ENCODE measurements around the gene COCH. TPM values are rescaled to one million over a fixed set of nuclear protein-coding genes. Genes with fewer than 3 reads are reported as not detected.

The COCH gene
- total RNA-seq, 1 experiment from 2014 or later, result 4.2 TPM

DNA sequence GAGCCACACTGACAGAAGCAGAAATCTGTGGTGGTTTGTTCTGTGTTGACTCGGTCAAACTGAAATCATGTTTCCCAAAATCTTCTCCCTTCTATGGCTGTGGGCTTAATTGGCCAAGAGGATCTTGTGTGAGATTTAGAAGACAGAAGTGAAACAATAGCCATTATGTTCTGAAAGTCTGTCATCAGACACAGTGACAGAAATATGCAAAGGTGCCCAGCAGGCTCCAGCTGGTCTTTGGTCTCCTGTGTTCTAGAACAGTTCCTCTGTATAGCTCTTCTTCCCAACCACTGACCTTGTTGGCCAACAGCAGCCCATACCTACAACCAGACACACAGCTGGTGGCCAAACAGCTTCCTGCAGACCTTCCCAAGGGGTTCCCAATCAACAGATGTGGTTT is 25.0 kb upstream of the COCH start:
- Histone ChIP-seq H3K36me3 (ENCODE audit: low read depth, low read length) (no peaks in the 10 kb centered on the region), H4K20me1 (ENCODE audit: low read length) (no peaks in the 10 kb centered on the region), H3K4me2 (ENCODE audit: low read length) (no peak overlapping the region), H3K4me3 (ENCODE audit: low read length) (no peak overlapping the region), H3F3A (ENCODE audit: low read length, unreplicated experiment) (no peaks in the 10 kb centered on the region), H3K9ac (ENCODE audit: low read length) (no peak overlapping the region), H3K27me3 (ENCODE audit: low read length) (peaks cover 18% of the 10 kb centered on the region), H3K9me2 (replicated peaks; ENCODE audit: low read length) (no peaks in the 10 kb centered on the region; the same call in 1 of the 2 replicates), H3K27ac (ENCODE audit: low read length) (no peak overlapping the region), H3K79me2 (ENCODE audit: low read length) (no peaks in the 10 kb centered on the region), H3K4me1 (ENCODE audit: insufficient read depth, low read length) (no peaks in the 10 kb centered on the region), H2AFZ (ENCODE audit: low read length) (no peak overlapping the region), H3K9me3 (ENCODE audit: low read length) (no peaks in the 10 kb centered on the region)
- POLR2A ChIA-PET (ENCODE audit: unreplicated experiment), result no interaction called here
- CTCF ChIA-PET, result no interaction called here
- DNase-seq (no peak), ATAC-seq (no peak)
- no TSS peak for BruUV-seq (replicated peaks)
- intact Hi-C loops (cut with micrococcal nuclease), result no loop called here
- TF ChIP-seq EZH2phosphoT487 (IDR thresholded peaks at IDR 0.05; ENCODE audit: borderline replicate concordance, low read length), result no peak
- TF ChIP-seq, protein P1, sequence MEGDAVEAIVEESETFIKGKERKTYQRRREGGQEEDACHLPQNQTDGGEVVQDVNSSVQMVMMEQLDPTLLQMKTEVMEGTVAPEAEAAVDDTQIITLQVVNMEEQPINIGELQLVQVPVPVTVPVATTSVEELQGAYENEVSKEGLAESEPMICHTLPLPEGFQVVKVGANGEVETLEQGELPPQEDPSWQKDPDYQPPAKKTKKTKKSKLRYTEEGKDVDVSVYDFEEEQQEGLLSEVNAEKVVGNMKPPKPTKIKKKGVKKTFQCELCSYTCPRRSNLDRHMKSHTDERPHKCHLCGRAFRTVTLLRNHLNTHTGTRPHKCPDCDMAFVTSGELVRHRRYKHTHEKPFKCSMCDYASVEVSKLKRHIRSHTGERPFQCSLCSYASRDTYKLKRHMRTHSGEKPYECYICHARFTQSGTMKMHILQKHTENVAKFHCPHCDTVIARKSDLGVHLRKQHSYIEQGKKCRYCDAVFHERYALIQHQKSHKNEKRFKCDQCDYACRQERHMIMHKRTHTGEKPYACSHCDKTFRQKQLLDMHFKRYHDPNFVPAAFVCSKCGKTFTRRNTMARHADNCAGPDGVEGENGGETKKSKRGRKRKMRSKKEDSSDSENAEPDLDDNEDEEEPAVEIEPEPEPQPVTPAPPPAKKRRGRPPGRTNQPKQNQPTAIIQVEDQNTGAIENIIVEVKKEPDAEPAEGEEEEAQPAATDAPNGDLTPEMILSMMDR (conservative IDR thresholded peaks at IDR 0.05; ENCODE audit: low read depth, low read length), result no peak
- no peak for TF ChIP-seq EZH2 (IDR thresholded peaks at IDR 0.05; ENCODE audit: low read length, unreplicated experiment)

DNA sequence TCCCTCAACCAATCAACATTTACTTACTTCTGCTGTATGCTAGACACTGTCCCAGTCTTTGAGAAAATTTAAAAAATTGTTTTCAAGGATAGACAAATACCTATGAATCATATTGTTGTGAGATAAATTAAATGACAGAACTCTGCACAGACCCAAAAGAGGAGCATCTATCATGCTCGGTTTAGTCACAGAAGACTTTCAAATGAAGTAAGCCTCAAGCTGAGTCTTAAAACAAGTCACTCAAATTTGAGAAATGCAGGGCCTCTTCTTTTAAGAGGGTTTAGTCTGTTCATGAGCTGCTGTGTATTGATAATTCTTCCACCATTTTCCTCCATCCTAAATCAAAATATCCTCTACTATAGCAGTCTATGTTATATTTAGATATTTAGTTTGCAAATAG is 24.4 kb upstream of the COCH start:
- Histone ChIP-seq H4K20me1 (ENCODE audit: low read length) (no peaks in the 10 kb centered on the region), H3K36me3 (ENCODE audit: low read depth, low read length) (no peaks in the 10 kb centered on the region), H3K4me2 (ENCODE audit: low read length) (no peak overlapping the region), H3K4me3 (ENCODE audit: low read length) (no peak overlapping the region), H3K27me3 (ENCODE audit: low read length) (peaks cover 18% of the 10 kb centered on the region), H3K27ac (ENCODE audit: low read length) (no peak overlapping the region), H3K4me1 (ENCODE audit: insufficient read depth, low read length) (no peaks in the 10 kb centered on the region), H3F3A (ENCODE audit: low read length, unreplicated experiment) (no peaks in the 10 kb centered on the region), H3K9ac (ENCODE audit: low read length) (no peak overlapping the region), H3K9me3 (ENCODE audit: low read length) (no peaks in the 10 kb centered on the region), H2AFZ (ENCODE audit: low read length) (no peak overlapping the region), H3K79me2 (ENCODE audit: low read length) (no peaks in the 10 kb centered on the region), H3K9me2 (replicated peaks; ENCODE audit: low read length) (no peaks in the 10 kb centered on the region; the same call in 1 of the 2 replicates)
- DNase-seq (no peak), ATAC-seq (no peak)
- CTCF ChIA-PET, result no interaction called here
- BruUV-seq (replicated peaks), result no TSS peak
- TF ChIP-seq EZH2phosphoT487 (IDR thresholded peaks at IDR 0.05; ENCODE audit: borderline replicate concordance, low read length), result no peak
- no peak for TF ChIP-seq EZH2 (IDR thresholded peaks at IDR 0.05; ENCODE audit: low read length, unreplicated experiment)
- TF ChIP-seq, protein P1 (conservative IDR thresholded peaks at IDR 0.05; ENCODE audit: low read depth, low read length), result no peak
- POLR2A ChIA-PET (ENCODE audit: unreplicated experiment), result no interaction called here
- intact Hi-C loops (cut with micrococcal nuclease), result no loop called here

DNA sequence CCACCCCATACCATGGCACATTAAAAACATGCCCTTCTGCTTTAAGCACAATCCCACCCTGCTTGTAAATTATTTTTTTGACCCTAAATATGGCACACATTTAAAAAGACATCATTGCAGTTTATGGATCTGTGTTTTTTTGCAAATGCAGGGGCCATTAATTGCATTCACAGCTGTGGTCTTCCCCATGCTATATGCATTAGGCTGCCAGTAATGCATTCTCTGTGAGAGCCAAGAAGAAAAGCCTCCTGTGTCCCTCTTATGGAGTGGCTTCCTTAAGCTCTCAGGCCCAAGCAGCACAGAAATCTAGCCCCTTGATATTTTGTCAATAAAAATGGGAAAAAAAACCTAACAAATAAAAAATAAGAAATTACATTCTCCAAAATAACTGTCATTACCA is 20.4 kb upstream of the COCH start:
- Histone ChIP-seq H3K4me1 (ENCODE audit: insufficient read depth, low read length) (no peaks in the 10 kb centered on the region), H3K9me2 (replicated peaks; ENCODE audit: low read length) (no peaks in the 10 kb centered on the region; the same call in 1 of the 2 replicates), H3K27ac (ENCODE audit: low read length) (no peak overlapping the region), H3F3A (ENCODE audit: low read length, unreplicated experiment) (no peaks in the 10 kb centered on the region), H3K9ac (ENCODE audit: low read length) (no peak overlapping the region), H4K20me1 (ENCODE audit: low read length) (no peaks in the 10 kb centered on the region), H3K4me3 (ENCODE audit: low read length) (no peak overlapping the region), H3K79me2 (ENCODE audit: low read length) (no peaks in the 10 kb centered on the region), H3K4me2 (ENCODE audit: low read length) (no peak overlapping the region), H3K36me3 (ENCODE audit: low read depth, low read length) (no peaks in the 10 kb centered on the region), H3K9me3 (ENCODE audit: low read length) (no peaks in the 10 kb centered on the region), H3K27me3 (ENCODE audit: low read length) (peaks cover 9% of the 10 kb centered on the region; the same call in 1 of the 2 replicates), H2AFZ (ENCODE audit: low read length) (no peak overlapping the region)
- DNase-seq (no peak), ATAC-seq (no peak)
- no TSS peak for BruUV-seq (replicated peaks)
- CTCF ChIA-PET, result no interaction called here
- intact Hi-C loops (cut with micrococcal nuclease), result no loop called here
- TF ChIP-seq, protein P1 (conservative IDR thresholded peaks at IDR 0.05; ENCODE audit: low read depth, low read length), result no peak
- no peak for TF ChIP-seq EZH2 (IDR thresholded peaks at IDR 0.05; ENCODE audit: low read length, unreplicated experiment)
- no peak for TF ChIP-seq EZH2phosphoT487 (IDR thresholded peaks at IDR 0.05; ENCODE audit: borderline replicate concordance, low read length)
- POLR2A ChIA-PET (ENCODE audit: unreplicated experiment), result no interaction called here
